ENCODE measurements around the gene ARHGAP8.

The ARHGAP8 gene

DNA sequence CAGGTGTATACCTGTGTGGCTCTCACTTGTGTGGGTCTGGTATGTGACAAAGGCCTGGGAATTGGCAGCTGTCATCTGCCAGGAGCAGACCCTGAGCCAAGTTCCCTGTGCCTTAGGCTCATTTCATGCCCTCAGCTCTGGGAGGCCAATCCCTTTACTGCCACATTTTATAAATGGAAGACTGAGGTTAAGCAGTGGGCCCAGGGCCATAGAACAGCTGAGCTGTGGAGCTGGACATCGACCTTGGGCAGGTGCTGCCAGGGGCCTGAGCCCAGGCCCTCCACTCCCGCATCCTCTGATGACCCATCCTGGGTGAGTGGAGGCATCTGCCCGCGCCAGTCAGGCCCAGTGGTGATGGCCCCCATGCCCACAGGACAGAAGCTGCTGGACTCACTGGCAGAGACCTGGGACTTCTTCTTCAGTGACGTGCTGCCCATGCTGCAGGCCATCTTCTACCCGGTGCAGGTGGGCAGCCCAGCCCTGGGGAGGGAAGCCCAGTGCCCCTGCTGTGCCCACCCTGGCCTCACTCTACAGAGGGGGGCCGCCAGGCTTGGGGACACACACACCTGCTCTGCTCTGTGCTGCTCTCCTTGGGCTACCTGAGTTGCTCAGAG, 20.9 kb upstream of the ARHGAP8 start:
- Histone ChIP-seq H3K79me1 (replicated peaks; ENCODE audit: low read length, poor library complexity, severe bottlenecking) (peaks cover 19% of the 10 kb centered on the region), H2BK5ac (ENCODE audit: low read depth, low read length, poor library complexity, severe bottlenecking) (no peak overlapping the region), H2BK120ac (ENCODE audit: low read depth, low read length) (no peak overlapping the region), H3K4me2 (ENCODE audit: low read length, poor library complexity, severe bottlenecking) (no peak overlapping the region), H3K4me3 (ENCODE audit: insufficient read depth in 1 of 2, low read depth in 1 of 2, low read length in 2 of 2) (no peak overlapping the region), H2BK12ac (ENCODE audit: low read length in 2 of 2) (no peak overlapping the region), H2AFZ (ENCODE audit: low read depth, low read length) (no peak overlapping the region), H3K36me3 (ENCODE audit: control insufficient read depth in 1 of 2, insufficient read depth in 2 of 2, low read depth in 1 of 2, low read length in 2 of 2) (peaks cover 14 to 66% of the 10 kb centered on the region in 2 experiments), H4K8ac (ENCODE audit: low read length) (no peak overlapping the region), H3K4me1 (ENCODE audit: control insufficient read depth, insufficient read depth, low read depth, low read length) (peaks cover 5% of the 10 kb centered on the region), H3K23ac (ENCODE audit: low read length in 2 of 2) (no peak overlapping the region), H3K18ac (ENCODE audit: low read depth in 1 of 2, low read length in 2 of 2) (no peak overlapping the region), H3K9ac (ENCODE audit: low read length) (no peak overlapping the region), H3K27ac (ENCODE audit: low read length, poor library complexity, severe bottlenecking) (no peak overlapping the region), H3K4ac (ENCODE audit: low read depth in 1 of 2, low read length in 2 of 2) (no peak overlapping the region), H4K91ac (ENCODE audit: low read length) (no peak overlapping the region), H3K9me3 (ENCODE audit: control insufficient read depth, low read length) (no peaks in the 10 kb centered on the region), H3K14ac (ENCODE audit: low read length in 2 of 2) (no peak overlapping the region), H2AK5ac (ENCODE audit: low read length, severe bottlenecking) (no peak overlapping the region), H2BK15ac (ENCODE audit: low read depth, poor library complexity, severe bottlenecking) (no peak overlapping the region), H3K27me3 (ENCODE audit: control insufficient read depth in 1 of 2, insufficient read depth in 1 of 2, low read length in 2 of 2) (peaks cover 0 to 5% of the 10 kb centered on the region in 2 experiments)
- 86% methylated on average over 7 of the region's 7 CpGs for WGBS
- DNase-seq, result no peak

DNA sequence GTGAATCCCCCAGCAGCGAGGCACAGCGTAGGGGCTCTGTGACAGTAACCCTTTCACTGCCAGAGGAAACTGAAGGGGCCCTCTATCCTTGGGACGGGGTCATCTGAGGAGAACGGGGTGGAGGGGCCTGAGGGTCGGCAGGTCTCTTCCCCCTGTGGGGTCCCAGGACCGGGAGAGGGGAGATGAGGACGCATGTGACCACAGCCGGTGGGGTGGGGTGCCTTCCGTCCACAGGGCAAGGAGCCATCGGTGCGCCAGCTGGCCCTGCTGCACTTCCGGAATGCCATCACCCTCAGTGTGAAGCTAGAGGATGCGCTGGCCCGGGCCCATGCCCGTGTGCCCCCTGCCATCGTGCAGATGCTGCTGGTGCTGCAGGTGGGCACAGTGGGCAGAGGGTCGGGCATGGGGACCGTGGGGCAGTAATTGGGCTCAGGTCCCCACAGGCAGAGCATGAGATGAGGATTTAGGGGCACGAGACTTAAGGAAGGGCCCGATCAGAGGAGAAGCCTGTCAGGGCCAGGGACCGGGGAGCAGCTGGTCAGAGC, 20.3 kb upstream of the ARHGAP8 start:
- no peak overlapping the region for H2BK12ac ChIP-seq (ENCODE audit: low read length in 2 of 2)

DNA sequence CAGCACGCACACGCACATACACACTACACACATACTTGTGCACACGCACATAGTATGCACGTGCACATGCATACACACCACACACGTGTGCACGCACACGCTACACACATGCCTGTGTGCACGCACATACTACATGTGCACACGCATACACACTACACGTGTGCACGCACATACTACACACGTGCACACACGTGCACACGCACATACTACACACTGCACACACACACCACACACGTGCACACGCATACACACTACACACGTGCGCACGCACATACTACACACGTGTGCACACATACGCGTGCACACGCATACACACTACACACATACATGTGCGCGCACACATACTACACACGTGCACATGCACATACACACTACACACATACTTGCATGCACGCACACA, 19.7 kb upstream of the ARHGAP8 start:
- Histone ChIP-seq H3K27me3 (ENCODE audit: control insufficient read depth in 1 of 2, insufficient read depth in 1 of 2, low read length in 2 of 2) (peaks cover 3 to 11% of the 10 kb centered on the region in 2 experiments), H3K79me1 (replicated peaks; ENCODE audit: low read length, poor library complexity, severe bottlenecking) (peaks cover 8% of the 10 kb centered on the region), H3K4ac (ENCODE audit: low read depth in 1 of 2, low read length in 2 of 2) (no peak overlapping the region), H2BK5ac (ENCODE audit: low read depth, low read length, poor library complexity, severe bottlenecking) (no peak overlapping the region), H3K36me3 (ENCODE audit: control insufficient read depth in 1 of 2, insufficient read depth in 2 of 2, low read depth in 1 of 2, low read length in 2 of 2) (peaks cover 10 to 54% of the 10 kb centered on the region in 2 experiments), H3K23ac (ENCODE audit: low read length in 2 of 2) (no peak overlapping the region), H4K8ac (ENCODE audit: low read length) (no peak overlapping the region), H2BK120ac (ENCODE audit: low read depth, low read length) (no peak overlapping the region), H2BK15ac (ENCODE audit: low read depth, poor library complexity, severe bottlenecking) (no peak overlapping the region), H3K4me2 (ENCODE audit: low read length, poor library complexity, severe bottlenecking) (no peak overlapping the region), H3K4me3 (ENCODE audit: insufficient read depth in 1 of 2, low read depth in 1 of 2, low read length in 2 of 2) (no peak overlapping the region), H3K18ac (ENCODE audit: low read depth in 1 of 2, low read length in 2 of 2) (no peak overlapping the region), H4K91ac (ENCODE audit: low read length) (no peak overlapping the region), H3K14ac (ENCODE audit: low read length in 2 of 2) (no peak overlapping the region), H3K9ac (ENCODE audit: low read length) (no peak overlapping the region), H3K27ac (ENCODE audit: low read length, poor library complexity, severe bottlenecking) (no peak overlapping the region), H2AFZ (ENCODE audit: low read depth, low read length) (no peak overlapping the region), H3K9me3 (ENCODE audit: control insufficient read depth, low read length) (no peaks in the 10 kb centered on the region), H2BK12ac (ENCODE audit: low read length in 2 of 2) (no peak overlapping the region), H2AK5ac (ENCODE audit: low read length, severe bottlenecking) (no peak overlapping the region), H3K4me1 (ENCODE audit: control insufficient read depth, insufficient read depth, low read depth, low read length) (peaks cover 9% of the 10 kb centered on the region)
- DNase-seq, result no peak
- 91% methylated on average over 27 of the region's 27 CpGs for WGBS

More for the DNA sequence above, 20.3 kb upstream of the ARHGAP8 start:
- Histone ChIP-seq H3K79me1 (replicated peaks; ENCODE audit: low read length, poor library complexity, severe bottlenecking) (peaks cover 13% of the 10 kb centered on the region), H2BK5ac (ENCODE audit: low read depth, low read length, poor library complexity, severe bottlenecking) (no peak overlapping the region), H2BK15ac (ENCODE audit: low read depth, poor library complexity, severe bottlenecking) (no peak overlapping the region), H2BK120ac (ENCODE audit: low read depth, low read length) (no peak overlapping the region), H3K4ac (ENCODE audit: low read depth in 1 of 2, low read length in 2 of 2) (no peak overlapping the region), H3K36me3 (ENCODE audit: control insufficient read depth in 1 of 2, insufficient read depth in 2 of 2, low read depth in 1 of 2, low read length in 2 of 2) (peaks cover 14 to 60% of the 10 kb centered on the region in 2 experiments), H3K14ac (ENCODE audit: low read length in 2 of 2) (no peak overlapping the region), H3K9ac (ENCODE audit: low read length) (no peak overlapping the region), H3K27me3 (ENCODE audit: control insufficient read depth in 1 of 2, insufficient read depth in 1 of 2, low read length in 2 of 2) (peaks cover 0 to 7% of the 10 kb centered on the region in 2 experiments), H4K8ac (ENCODE audit: low read length) (no peak overlapping the region), H3K18ac (ENCODE audit: low read depth in 1 of 2, low read length in 2 of 2) (no peak overlapping the region), H3K4me3 (ENCODE audit: insufficient read depth in 1 of 2, low read depth in 1 of 2, low read length in 2 of 2) (no peak overlapping the region), H2AK5ac (ENCODE audit: low read length, severe bottlenecking) (no peak overlapping the region), H3K9me3 (ENCODE audit: control insufficient read depth, low read length) (no peaks in the 10 kb centered on the region), H3K23ac (ENCODE audit: low read length in 2 of 2) (no peak overlapping the region), H3K27ac (ENCODE audit: low read length, poor library complexity, severe bottlenecking) (no peak overlapping the region), H3K4me2 (ENCODE audit: low read length, poor library complexity, severe bottlenecking) (no peak overlapping the region), H3K4me1 (ENCODE audit: control insufficient read depth, insufficient read depth, low read depth, low read length) (peaks cover 5% of the 10 kb centered on the region), H2AFZ (ENCODE audit: low read depth, low read length) (no peak overlapping the region), H4K91ac (ENCODE audit: low read length) (no peak overlapping the region)
- no peak for DNase-seq
- WGBS, result 92% methylated on average over 21 of the region's 21 CpGs

DNA sequence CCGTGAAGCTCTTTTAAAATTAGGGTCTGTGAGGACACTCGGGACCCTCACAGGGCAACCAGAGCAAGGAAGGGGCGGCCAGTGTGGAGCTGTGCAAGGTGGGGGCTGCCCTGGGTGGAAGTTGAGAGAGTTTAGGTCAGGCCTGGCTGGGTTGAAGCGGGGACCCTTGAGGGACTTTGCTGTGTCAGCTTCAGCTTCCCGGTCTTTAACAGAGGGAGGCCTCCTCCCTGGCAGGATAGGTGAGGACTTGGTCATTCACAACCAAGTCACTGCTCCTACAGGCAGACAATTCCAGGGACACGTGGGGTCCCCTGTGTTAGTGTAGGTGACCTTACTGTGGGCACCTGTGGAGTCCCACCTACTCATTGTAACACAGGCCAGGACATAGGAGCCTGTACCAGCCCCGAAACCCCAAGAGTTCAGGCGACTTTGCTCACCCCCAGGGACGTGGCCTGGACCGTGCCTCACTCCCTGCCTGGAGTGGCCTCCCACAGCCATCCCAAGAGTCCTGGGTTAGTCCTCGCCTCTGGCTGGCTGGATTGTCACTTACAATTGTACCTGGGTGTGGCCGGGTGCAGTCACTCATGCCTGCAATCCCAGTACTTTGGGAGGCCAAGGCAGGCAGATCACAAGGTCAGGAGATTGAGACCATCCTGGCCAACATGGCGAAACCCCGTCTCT, 18.8 kb upstream of the ARHGAP8 start:
- Histone ChIP-seq H2BK120ac (ENCODE audit: low read depth, low read length) (no peak overlapping the region), H3K23ac (ENCODE audit: low read length in 2 of 2) (no peak overlapping the region)
- WGBS, result 91% methylated on average over 13 of the region's 14 CpGs

More for the DNA sequence above, 18.8 kb upstream of the ARHGAP8 start:
- no peak overlapping the region for H3K27ac ChIP-seq (ENCODE audit: low read length, poor library complexity, severe bottlenecking)
- H4K91ac ChIP-seq (ENCODE audit: low read length), result no peak overlapping the region
- H2AFZ ChIP-seq (ENCODE audit: low read depth, low read length), result no peak overlapping the region
- H3K18ac ChIP-seq (ENCODE audit: low read depth in 1 of 2, low read length in 2 of 2), result no peak overlapping the region
- no peak overlapping the region for H2BK5ac ChIP-seq (ENCODE audit: low read depth, low read length, poor library complexity, severe bottlenecking)
- H3K27me3 ChIP-seq (ENCODE audit: control insufficient read depth in 1 of 2, insufficient read depth in 1 of 2, low read length in 2 of 2), result peaks cover 9 to 20% of the 10 kb centered on the region in 2 experiments
- peaks cover 5 to 45% of the 10 kb centered on the region in 2 experiments for H3K36me3 ChIP-seq (ENCODE audit: control insufficient read depth in 1 of 2, insufficient read depth in 2 of 2, low read depth in 1 of 2, low read length in 2 of 2)
- H3K9me3 ChIP-seq (ENCODE audit: control insufficient read depth, low read length), result no peaks in the 10 kb centered on the region
- peaks cover 3% of the 10 kb centered on the region for H3K79me1 ChIP-seq (replicated peaks; ENCODE audit: low read length, poor library complexity, severe bottlenecking)
- DNase-seq, result no peak
- no peak overlapping the region for H2AK5ac ChIP-seq (ENCODE audit: low read length, severe bottlenecking)
- H2BK12ac ChIP-seq (ENCODE audit: low read length in 2 of 2), result no peak overlapping the region
- no peak overlapping the region for H3K14ac ChIP-seq (ENCODE audit: low read length in 2 of 2)
- no peak overlapping the region for H4K8ac ChIP-seq (ENCODE audit: low read length)
- H3K4ac ChIP-seq (ENCODE audit: low read depth in 1 of 2, low read length in 2 of 2), result no peak overlapping the region
- H3K4me2 ChIP-seq (ENCODE audit: low read length, poor library complexity, severe bottlenecking), result no peak overlapping the region
- no peak overlapping the region for H2BK15ac ChIP-seq (ENCODE audit: low read depth, poor library complexity, severe bottlenecking)
- no peak overlapping the region for H3K9ac ChIP-seq (ENCODE audit: low read length)
- no peak overlapping the region for H3K4me3 ChIP-seq (ENCODE audit: insufficient read depth in 1 of 2, low read depth in 1 of 2, low read length in 2 of 2)
- peaks cover 17% of the 10 kb centered on the region for H3K4me1 ChIP-seq (ENCODE audit: control insufficient read depth, insufficient read depth, low read depth, low read length)

Measured in mesenchymal stem cell (in vitro differentiated cells and primary cell).